Transverse colon (tissue), 4 donors: ENCODE measurements around the gene GPC6. TPM values are rescaled to one million over a fixed set of nuclear protein-coding genes. Genes with fewer than 3 reads are reported as not detected.

ENCODE experiments used
- DNase-seq: peaks from one replicate; pipeline ENCODE4 v3.0.0-alpha.2; 2019
- H3K27ac ChIP-seq, 4 donors: fragments of 200-600 bp; sonication (generic); 2 replicates each; pipeline ENCODE4 v1.5.1; 2016 to 2018; ENCODE audit warnings: inconsistent platforms in 4 of 4
- H3K27me3 ChIP-seq: fragments of 200-600 bp; sonication (generic); 2 replicates; pipeline ENCODE4 v1.5.1; 2017; ENCODE audit warnings: inconsistent platforms
- H3K36me3 ChIP-seq, 4 donors: fragments of 200-600 bp; sonication (generic); 2 replicates each; pipeline ENCODE4 v1.5.1; 2017 to 2019; ENCODE audit warnings: inconsistent platforms in 4 of 4
- H3K4me1 ChIP-seq, 4 donors: fragments of 200-600 bp; sonication (generic); 2 replicates each; pipeline ENCODE4 v1.5.1; 2017 to 2020; ENCODE audit warnings: inconsistent platforms in 4 of 4
- H3K4me3 ChIP-seq, 4 donors: fragments of 200-600 bp; sonication (generic); 1 replicate in 1 of 4; 2 replicates in 3 of 4; pipeline versions ENCODE4 v1.5.1 to v1.6.1; 2017 to 2019; ENCODE audit warnings: inconsistent platforms in 4 of 4
- H3K9me3 ChIP-seq, 2 donors: fragments of 200-600 bp; sonication (generic); 2 replicates each; pipeline ENCODE4 v1.5.1; 2017 to 2019; ENCODE audit warnings: inconsistent platforms in 2 of 2
- CTCF ChIP-seq, 5 experiments: fragments of 200-600 bp in 3 of 5; fragments of 450-650 bp in 2 of 5; sonication (generic) in 3 of 5; IDR thresholded peaks; 1 replicate in 2 of 5; 2 replicates in 3 of 5; pipeline ENCODE4 v1.5.1; 2016 to 2017; ENCODE audit warnings: antibody characterized with exemption in 5 of 5, inconsistent platforms in 3 of 5, mild to moderate bottlenecking in 2 of 5, moderate library complexity in 1 of 5
- EP300 ChIP-seq: sonication (generic); formaldehyde crosslinking; IDR thresholded peaks from one replicate; pipeline ENCODE4 v1.6.1; 2017; ENCODE audit warnings: antibody characterized with exemption, low read depth
- POLR2A ChIP-seq: fragments of 450-650 bp; IDR thresholded peaks from one replicate; pipeline ENCODE4 v1.6.1; 2016; ENCODE audit warnings: antibody characterized with exemption, mild to moderate bottlenecking, moderate library complexity
- POLR2AphosphoS5 ChIP-seq, 3 donors: sonication (generic); formaldehyde crosslinking; IDR thresholded peaks; one replicate each; pipeline ENCODE4 v1.6.1; 2016; ENCODE audit warnings: antibody characterized with exemption in 3 of 3
- WGBS, 2 donors: methylation state at CpG; one replicate each; pipeline ENCODE4 v1.1.5; 2018; ENCODE audit warnings: low coverage in 1 of 2; 5-methylcytosine and 5-hydroxymethylcytosine counted together
- in situ Hi-C, 4 donors: fragments of 200-750 bp; cut with MboI; loops; one replicate each; pipeline versions ENCODE4 v1.15.0 to v1.15.1; 2017; ENCODE audit warnings: low sequenced_read_pairs in 3 of 4, low pct_ligation_motif_present in 1 of 4, low pct_unique_long_range_greater_than_20kb in 1 of 4
- intact Hi-C: fragments of 100-400 bp; cut with DNase I; formaldehyde crosslinking; loops from one replicate; pipeline ENCODE4 v1.15.1; 2023; ENCODE audit warnings: low total_unique reads
- total RNA-seq, 4 donors: library from RNA; depleted of rRNA; stranded (reverse); fragments of >200 nt; gene quantifications; one replicate each; pipeline ENCODE4 v1.1.0, GENCODE V29; 2016

GPC6 gene
- total RNA-seq, 4 donors from 2014 or later: 0.75 to 5.7 (median 4.0) TPM

- TF ChIP-seq POLR2A (no peak), POLR2AphosphoS5 (IDR thresholded peaks at IDR 0.05) (no peak), EP300 (no peak)
Observed at GRCh38 chr13:93227280-93227877, 772 bp downstream of the GPC6 start.

GRCh38 chr13:93227878-93228642, 1.5 kb downstream of the GPC6 start:
- H3K4me1 ChIP-seq: peaks cover 0 to 14% (median 5%) of the 10 kb centered on the region in 4 donors
- no peaks in the 10 kb centered on the region for H3K9me3 ChIP-seq
- H3K27me3 ChIP-seq: peaks cover 47% of the 10 kb centered on the region
- peak overlapping the region; percentile 20 to 46 (median 40) for H3K4me3 ChIP-seq
- DNase-seq: peak; percentile 32
- 14% methylated on average over 39 of the region's 62 CpGs; no CpG with 5 or more reads in 1 of the 2 donors for WGBS, 2 donors
- in situ Hi-C loops: loop anchor here in 1 of 4 donors (25.0 kb wide), 1 partner anchor 1134 kb away; no protein-coding TSS in a partner anchor
- H3K27ac ChIP-seq: peak overlapping the region; percentile 69 to 82 (median 80)
- no peak for TF ChIP-seq EP300
- TF ChIP-seq CTCF (IDR thresholded peaks at IDR 0.05): peak in 3 of 5 experiments; percentile 24 to 45 (median 32)
- peak in 2 of 3 donors; percentile 6 to 20 for TF ChIP-seq POLR2AphosphoS5 (IDR thresholded peaks at IDR 0.05)
- TF ChIP-seq POLR2A: no peak
- intact Hi-C loops: no loop called here
- H3K36me3 ChIP-seq: no peaks in the 10 kb centered on the region

More at GRCh38 chr13:93227280-93227877, 772 bp downstream of the GPC6 start:
- peaks cover 0 to 14% (median 5%) of the 10 kb centered on the region in 4 donors for H3K4me1 ChIP-seq
- peak overlapping the region; percentile 20 to 46 (median 40) for H3K4me3 ChIP-seq
- H3K27ac ChIP-seq: peak overlapping the region; percentile 69 to 82 (median 80)
- DNase-seq: peak; percentile 11
- intact Hi-C loops: no loop called here
- in situ Hi-C loops: loop anchor here in 1 of 4 donors (25.0 kb wide), 1 partner anchor 1135 kb away; no protein-coding TSS in a partner anchor
- H3K27me3 ChIP-seq: peaks cover 47% of the 10 kb centered on the region
- no peaks in the 10 kb centered on the region for H3K9me3 ChIP-seq
- no peaks in the 10 kb centered on the region for H3K36me3 ChIP-seq
- 14 to 20% methylated on average over 5 to 32 of the region's 55 CpGs for WGBS, 2 donors

DNA sequence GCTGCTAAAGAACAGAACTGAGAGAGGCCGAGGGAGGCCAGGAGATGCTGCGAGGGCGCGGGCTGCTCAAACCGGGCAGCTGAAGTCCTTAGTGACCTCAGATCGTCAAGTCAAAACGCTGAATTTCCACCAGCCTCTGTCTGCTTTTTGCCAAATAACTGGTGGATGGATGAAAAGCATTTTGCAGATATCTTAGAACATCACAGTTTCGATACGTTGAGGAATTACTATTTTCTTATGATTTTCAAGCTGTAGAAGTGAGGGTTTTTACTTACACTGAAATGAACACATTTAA, 2.0 kb downstream of the GPC6 start:
- intact Hi-C loops: no loop called here
- 7 to 10% methylated on average over 9 of the region's 9 CpGs for WGBS, 2 donors
- H3K4me3 ChIP-seq: peak overlapping the region in 3 of 4 donors; percentile 36 to 46 (median 43)
- no peaks in the 10 kb centered on the region for H3K36me3 ChIP-seq
- H3K27me3 ChIP-seq: peaks cover 47% of the 10 kb centered on the region
- peaks cover 0 to 14% (median 5%) of the 10 kb centered on the region in 4 donors for H3K4me1 ChIP-seq
- H3K27ac ChIP-seq: peak overlapping the region; percentile 69 to 82 (median 80)
- in situ Hi-C loops: loop anchor here in 1 of 4 donors (25.0 kb wide), 1 partner anchor 1134 kb away; no protein-coding TSS in a partner anchor
- no peak for DNase-seq
- TF ChIP-seq POLR2A (no peak), EP300 (no peak), CTCF (IDR thresholded peaks at IDR 0.05) (no peak), POLR2AphosphoS5 (IDR thresholded peaks at IDR 0.05) (no peak)
- H3K9me3 ChIP-seq: no peaks in the 10 kb centered on the region

DNA sequence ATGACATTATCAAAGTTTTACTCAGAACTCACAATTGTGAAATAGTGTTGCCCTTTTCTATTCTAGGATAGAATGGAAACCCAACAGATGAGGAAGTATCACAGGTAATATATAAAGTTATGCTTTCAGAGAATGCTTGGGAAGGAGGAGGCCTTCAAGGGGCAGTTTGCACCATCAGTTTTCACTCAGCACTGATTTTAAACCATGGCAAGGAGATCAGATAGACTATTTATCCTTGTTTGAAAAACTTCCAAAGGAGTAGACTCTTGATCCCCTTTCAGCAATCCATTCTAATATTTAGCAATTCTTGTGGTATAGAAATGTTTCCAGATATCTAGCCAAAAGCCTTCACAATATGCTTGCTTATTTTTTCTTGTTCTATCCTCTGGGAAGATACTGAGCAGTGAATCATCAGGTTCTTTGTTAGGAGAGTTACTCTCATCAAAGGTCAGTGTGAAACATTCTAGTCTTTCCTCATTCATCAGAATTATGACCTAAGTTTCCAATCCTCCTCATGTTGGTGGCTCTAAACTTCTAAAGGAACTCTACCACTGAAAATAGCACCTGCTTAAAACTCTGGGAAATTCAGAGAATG, 3.8 kb downstream of the GPC6 start:
- Histone ChIP-seq H3K27ac (peak overlapping the region in 2 of 4 donors; percentile 19 to 80), H3K27me3 (peaks cover 47% of the 10 kb centered on the region), H3K4me3 (no peak overlapping the region), H3K36me3 (no peaks in the 10 kb centered on the region), H3K4me1 (peaks cover 0 to 14% (median 5%) of the 10 kb centered on the region in 4 donors), H3K9me3 (no peaks in the 10 kb centered on the region)
- in situ Hi-C loops (loop anchor here in 1 of 4 donors (25.0 kb wide), 1 partner anchor 1132 kb away; no protein-coding TSS in a partner anchor), intact Hi-C loops (no loop called here)
- TF ChIP-seq CTCF (IDR thresholded peaks at IDR 0.05) (no peak), POLR2A (no peak), POLR2AphosphoS5 (IDR thresholded peaks at IDR 0.05) (no peak), EP300 (no peak)
- DNase-seq: no peak
